T-helper 9 cell (primary cell): Measurements from ENCODE around the gene LRIG2.

Source experiments
- DNase-seq: peaks from one replicate; pipeline ENCODE4 v3.0.0-alpha.2; 2020

Gene LRIG2

GRCh38 chr1:113170519-113170918 is 97.5 kb downstream of the LRIG2 start:
- no peak for DNase-seq

GRCh38 chr1:113178106-113178505 is 105.1 kb downstream of the LRIG2 start:
- DNase-seq, result no peak

GRCh38 chr1:113178522-113178921 is 105.5 kb downstream of the LRIG2 start:
- no peak for DNase-seq
